ENCODE results near the gene PDILT. TPM values are rescaled to one million over a fixed set of nuclear protein-coding genes. Genes with fewer than 3 reads are reported as not detected.

Gene PDILT
- total and polyA plus RNA-seq, 2 donors (not counting 3 experiments of a cell fraction or from before 2014, with no cell fraction given) = not detected

GRCh38 chr16:20391045-20391444 lies 13.5 kb downstream of the PDILT start:
- no peaks in the 10 kb centered on the region for H3K4me1 ChIP-seq (ENCODE audit: control insufficient read depth, extremely low read depth, insufficient read depth, low read length)
- intact Hi-C loops (cut with micrococcal nuclease) = no loop called here
- ChIA-PET CTCF (no interaction called here), POLR2A (no interaction called here)
- no peaks in the 10 kb centered on the region for H3K9me3 ChIP-seq (replicated peaks; ENCODE audit: control insufficient read depth, insufficient read depth, low read length)
- dilution Hi-C loops (cut with MboI; ENCODE audit: extremely low pct_ligation_motif_present, low sequenced_read_pairs) = no loop called here
- no peaks in the 10 kb centered on the region for H3K27me3 ChIP-seq (ENCODE audit: control insufficient read depth in 2 of 2, insufficient read depth in 2 of 2, low read length in 2 of 2)
- no peak for TF ChIP-seq POLR2AphosphoS5 (IDR thresholded peaks at IDR 0.05; ENCODE audit: insufficient read depth, low read depth, low read length)
- TF ChIP-seq GATA2 (IDR thresholded peaks at IDR 0.05; ENCODE audit: insufficient read depth, insufficient read length, low read depth, low read length) = no peak
- TF ChIP-seq EZH2 (IDR thresholded peaks at IDR 0.05; ENCODE audit: borderline replicate concordance, low read depth, low read length, severe bottlenecking) = no peak
- no peak for TF ChIP-seq POLR2A (IDR thresholded peaks at IDR 0.05; ENCODE audit: low read depth, low read length)
- TF ChIP-seq, protein P1, sequence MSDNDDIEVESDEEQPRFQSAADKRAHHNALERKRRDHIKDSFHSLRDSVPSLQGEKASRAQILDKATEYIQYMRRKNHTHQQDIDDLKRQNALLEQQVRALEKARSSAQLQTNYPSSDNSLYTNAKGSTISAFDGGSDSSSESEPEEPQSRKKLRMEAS (IDR thresholded peaks at IDR 0.05; ENCODE audit: insufficient read depth, insufficient read length) = no peak
- TF ChIP-seq JUN (IDR thresholded peaks at IDR 0.05; ENCODE audit: borderline replicate concordance, insufficient read depth, insufficient read length, low read depth) = no peak
- TF ChIP-seq MYC (IDR thresholded peaks at IDR 0.05; ENCODE audit: low read depth, low read length) = no peak
- TF ChIP-seq FOS (IDR thresholded peaks at IDR 0.05; ENCODE audit: borderline replicate concordance, insufficient read depth, low read length) = no peak
- no peak for DNase-seq (ENCODE audit: low read depth, low spot score)
- no peaks in the 10 kb centered on the region for H3K9me1 ChIP-seq (replicated peaks; ENCODE audit: control insufficient read depth, extremely low read depth, insufficient read depth, low read length)
- H2AFZ ChIP-seq (ENCODE audit: low read depth, low read length) = no peak overlapping the region
- H3K36me3 ChIP-seq (ENCODE audit: control insufficient read depth in 2 of 2, extremely low read depth in 1 of 2, insufficient read depth in 2 of 2, low read length in 2 of 2) = no peaks in the 10 kb centered on the region
- no peaks in the 10 kb centered on the region for H3K79me2 ChIP-seq (ENCODE audit: control insufficient read depth, insufficient read depth, low read length)
- no peak overlapping the region for H3K9ac ChIP-seq (replicated peaks; ENCODE audit: extremely low read depth, insufficient read depth, low read length)
- FAIRE-seq = no peak
- no peak overlapping the region for H3K4me2 ChIP-seq (ENCODE audit: insufficient read depth, low read length)
- no TSS peak for BruUV-seq (replicated peaks)
- no peak overlapping the region for H3K4me3 ChIP-seq (replicated peaks in 1 of 3; ENCODE audit: insufficient read depth in 1 of 3, low read depth in 1 of 3, low read length in 3 of 3)
- H3K27ac ChIP-seq (ENCODE audit: insufficient read depth, low read depth, low read length) = no peak overlapping the region
- no peaks in the 10 kb centered on the region for H4K20me1 ChIP-seq (replicated peaks; ENCODE audit: control insufficient read depth, extremely low read depth, insufficient read depth, low read length)

DNA sequence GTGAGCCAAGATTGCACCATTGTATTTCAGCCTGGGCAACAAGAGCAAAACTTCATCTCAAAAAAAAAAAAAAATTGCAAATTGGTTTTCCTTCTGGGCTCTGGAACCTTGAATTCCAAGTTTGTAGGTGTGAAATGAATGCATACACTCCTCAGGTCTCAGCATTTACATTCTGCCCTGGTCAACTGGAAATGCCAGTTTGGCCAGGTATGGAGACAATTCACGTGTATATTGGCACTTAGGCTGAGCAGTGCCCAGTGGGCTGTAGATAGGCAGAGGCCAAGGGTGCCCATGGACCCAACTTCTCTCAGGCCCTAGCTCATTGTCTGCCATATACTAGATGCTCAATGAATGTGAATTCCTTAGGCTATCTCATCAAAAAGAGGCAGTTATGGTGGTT lies 15.7 kb downstream of the PDILT start:
- Histone ChIP-seq H3K36me3 (ENCODE audit: control insufficient read depth in 2 of 2, extremely low read depth in 1 of 2, insufficient read depth in 2 of 2, low read length in 2 of 2) (no peaks in the 10 kb centered on the region), H3K4me3 (replicated peaks in 1 of 3; ENCODE audit: insufficient read depth in 1 of 3, low read depth in 1 of 3, low read length in 3 of 3) (no peak overlapping the region), H3K4me1 (ENCODE audit: control insufficient read depth, extremely low read depth, insufficient read depth, low read length) (no peaks in the 10 kb centered on the region), H3K27ac (ENCODE audit: insufficient read depth, low read depth, low read length) (no peak overlapping the region), H3K9me3 (replicated peaks; ENCODE audit: control insufficient read depth, insufficient read depth, low read length) (no peaks in the 10 kb centered on the region), H3K79me2 (ENCODE audit: control insufficient read depth, insufficient read depth, low read length) (no peaks in the 10 kb centered on the region), H2AFZ (ENCODE audit: low read depth, low read length) (no peak overlapping the region), H3K9me1 (replicated peaks; ENCODE audit: control insufficient read depth, extremely low read depth, insufficient read depth, low read length) (no peaks in the 10 kb centered on the region), H3K9ac (replicated peaks; ENCODE audit: extremely low read depth, insufficient read depth, low read length) (no peak overlapping the region), H3K27me3 (ENCODE audit: control insufficient read depth in 2 of 2, insufficient read depth in 2 of 2, low read length in 2 of 2) (no peaks in the 10 kb centered on the region), H4K20me1 (replicated peaks; ENCODE audit: control insufficient read depth, extremely low read depth, insufficient read depth, low read length) (no peaks in the 10 kb centered on the region), H3K4me2 (ENCODE audit: insufficient read depth, low read length) (no peak overlapping the region)
- no peak for DNase-seq (ENCODE audit: low read depth, low spot score)
- intact Hi-C loops (cut with micrococcal nuclease) (no loop called here), dilution Hi-C loops (cut with MboI; ENCODE audit: extremely low pct_ligation_motif_present, low sequenced_read_pairs) (no loop called here)
- ChIA-PET CTCF (interaction anchor here (7.4 kb wide), 1 partner anchor 480 kb away, joined by 438 read pairs; no protein-coding TSS in a partner anchor), POLR2A (no interaction called here)
- TF ChIP-seq EZH2 (IDR thresholded peaks at IDR 0.05; ENCODE audit: borderline replicate concordance, low read depth, low read length, severe bottlenecking) = no peak
- no peak for TF ChIP-seq FOS (IDR thresholded peaks at IDR 0.05; ENCODE audit: borderline replicate concordance, insufficient read depth, low read length)
- TF ChIP-seq POLR2AphosphoS5 (IDR thresholded peaks at IDR 0.05; ENCODE audit: insufficient read depth, low read depth, low read length) = no peak
- no peak for TF ChIP-seq JUN (IDR thresholded peaks at IDR 0.05; ENCODE audit: borderline replicate concordance, insufficient read depth, insufficient read length, low read depth)
- TF ChIP-seq, protein P1 (IDR thresholded peaks at IDR 0.05; ENCODE audit: insufficient read depth, insufficient read length) = no peak
- TF ChIP-seq POLR2A (IDR thresholded peaks at IDR 0.05; ENCODE audit: low read depth, low read length) = no peak
- TF ChIP-seq MYC (IDR thresholded peaks at IDR 0.05; ENCODE audit: low read depth, low read length) = no peak
- TF ChIP-seq GATA2 (IDR thresholded peaks at IDR 0.05; ENCODE audit: insufficient read depth, insufficient read length, low read depth, low read length) = no peak
- no peak for TF ChIP-seq CTCF (IDR thresholded peaks at IDR 0.05; ENCODE audit: extremely low read depth in 1 of 2, insufficient read depth in 1 of 2, low read depth in 1 of 2, low read length in 2 of 2)
- no peak for FAIRE-seq
- BruUV-seq (replicated peaks) = no TSS peak

Data from endothelial cell of umbilical vein (primary cell).